ENCODE data around the gene TOP2B.

The TOP2B gene

DNA sequence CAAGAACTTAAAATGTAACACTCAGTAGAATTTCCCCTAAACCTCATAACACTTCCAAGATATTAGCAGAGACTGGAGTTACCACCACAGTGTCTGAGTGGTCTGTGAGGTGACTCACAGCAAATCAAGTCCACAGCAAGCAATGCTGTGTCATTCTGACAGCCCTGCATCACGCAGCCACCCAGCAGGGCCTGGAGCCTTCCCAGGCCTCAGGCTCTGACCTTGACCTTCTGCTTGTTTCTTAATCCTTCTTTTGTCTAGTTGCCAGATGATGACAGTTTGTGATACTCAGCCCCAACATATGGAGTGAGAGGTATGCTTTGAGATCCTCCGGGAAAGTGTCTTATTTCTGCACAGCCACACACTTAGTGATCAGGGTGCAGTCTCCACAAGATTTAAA, 82.5 kb downstream of the TOP2B start:
- DNase-seq (ENCODE audit: low spot score) = peak; percentile 90

DNA sequence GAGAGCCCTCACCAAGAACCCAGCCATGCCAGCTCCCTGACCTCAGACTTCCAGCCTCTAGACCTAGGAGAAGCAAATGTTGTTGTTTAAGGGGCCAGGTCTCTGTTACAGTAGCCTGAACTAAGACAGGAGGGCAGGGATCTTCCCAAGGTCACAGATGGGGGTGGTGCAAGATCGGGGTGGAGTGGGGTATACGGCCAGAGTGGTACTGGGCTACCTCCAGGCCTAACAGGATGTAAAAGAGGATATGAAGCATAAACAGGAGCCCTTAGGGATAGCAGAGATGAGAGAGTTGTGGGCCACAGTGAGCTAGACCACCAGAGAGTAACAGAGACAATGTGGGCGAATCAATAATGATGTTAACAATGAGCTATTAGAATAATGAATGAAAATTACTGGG, 82.9 kb downstream of the TOP2B start:
- DNase-seq (ENCODE audit: low spot score) = no peak

DNA sequence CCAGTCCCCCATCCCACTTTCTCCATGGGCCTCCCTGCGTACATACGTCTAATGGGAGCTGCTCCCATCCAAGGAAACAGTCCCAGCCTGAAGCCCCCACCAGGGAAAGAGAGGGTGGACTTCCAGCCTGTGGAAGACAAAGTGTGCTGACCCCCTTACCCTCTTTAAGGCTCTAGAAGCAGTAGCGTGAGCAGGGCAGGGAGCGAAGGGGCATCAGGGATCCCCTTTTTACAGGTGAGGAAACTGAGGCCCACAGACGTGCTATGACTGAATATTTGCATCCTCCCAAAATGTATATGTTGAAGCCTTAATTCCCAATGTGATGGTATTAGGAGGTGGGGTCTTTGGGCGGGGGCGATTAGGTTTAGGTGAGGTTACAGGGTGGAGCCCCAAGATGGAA, 83.4 kb downstream of the TOP2B start:
- DNase-seq (ENCODE audit: low spot score) = no peak

GRCh38 chr3:25580534-25580933, 84.2 kb downstream of the TOP2B start:
- DNase-seq (ENCODE audit: low spot score) = no peak

- no peak for DNase-seq (ENCODE audit: low spot score)
These were observed 86.6 kb downstream of the TOP2B start for GRCh38 chr3:25578059-25578458.

DNA sequence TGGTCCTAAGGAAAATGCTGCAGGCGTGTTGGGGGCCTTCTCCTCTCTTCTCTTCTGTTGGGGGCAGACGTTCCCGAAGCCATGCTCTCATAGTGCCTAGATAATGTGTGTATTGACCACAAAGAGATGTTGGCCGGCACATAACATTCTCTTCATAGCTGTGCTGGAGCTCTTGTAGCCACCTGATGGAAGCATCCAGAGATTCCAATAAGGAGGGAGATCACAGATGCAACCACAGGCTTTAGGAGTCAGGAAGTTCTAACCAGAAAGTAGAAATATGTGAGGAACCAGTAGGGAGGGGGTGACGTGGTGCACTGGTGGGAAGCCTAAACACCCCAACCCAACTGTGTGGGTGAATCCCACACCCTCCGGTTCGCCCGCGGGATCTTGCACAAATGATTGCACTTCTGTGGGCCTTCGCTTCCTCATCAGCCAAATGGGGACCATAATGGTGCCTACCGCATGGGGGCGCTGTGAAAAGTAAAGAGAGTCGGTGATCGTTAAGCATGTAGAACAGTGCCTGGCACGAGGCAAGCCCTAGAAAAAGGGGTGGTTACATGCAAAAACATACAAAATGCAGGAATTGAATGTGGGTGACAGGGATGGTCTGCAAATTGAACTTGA, 87.8 kb downstream of the TOP2B start:
- no peak for DNase-seq (ENCODE audit: low spot score)

DNA sequence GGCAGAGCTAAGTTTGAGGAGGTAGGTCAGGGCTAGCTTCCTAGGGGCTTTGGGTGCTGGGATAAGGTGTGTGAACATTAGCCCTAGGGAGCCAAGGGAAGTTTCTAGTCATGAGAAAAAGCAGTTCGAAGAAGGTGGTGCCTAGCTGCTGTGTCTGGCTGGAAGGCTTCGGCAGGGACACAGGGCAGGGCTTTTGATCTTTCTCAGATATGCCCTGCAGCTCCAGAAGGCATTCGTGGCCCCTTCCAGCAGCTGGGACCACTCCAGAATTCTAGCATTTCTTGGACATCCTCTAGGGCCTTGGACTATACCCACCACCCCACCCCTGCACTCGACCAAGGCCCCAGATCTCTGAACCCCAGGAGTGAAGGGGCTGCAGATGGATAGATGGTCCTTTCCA, 88.6 kb downstream of the TOP2B start:
- no peak for DNase-seq (ENCODE audit: low spot score)

GRCh38 chr3:25575001-25575400, 89.7 kb downstream of the TOP2B start:
- DNase-seq (ENCODE audit: low spot score) = no peak

- no peak for DNase-seq (ENCODE audit: low spot score)
These were observed 90.4 kb downstream of the TOP2B start for GRCh38 chr3:25574172-25574765.

- DNase-seq (ENCODE audit: low spot score) = peak; percentile 68
These were observed 91.1 kb downstream of the TOP2B start for GRCh38 chr3:25573386-25574171.

DNA sequence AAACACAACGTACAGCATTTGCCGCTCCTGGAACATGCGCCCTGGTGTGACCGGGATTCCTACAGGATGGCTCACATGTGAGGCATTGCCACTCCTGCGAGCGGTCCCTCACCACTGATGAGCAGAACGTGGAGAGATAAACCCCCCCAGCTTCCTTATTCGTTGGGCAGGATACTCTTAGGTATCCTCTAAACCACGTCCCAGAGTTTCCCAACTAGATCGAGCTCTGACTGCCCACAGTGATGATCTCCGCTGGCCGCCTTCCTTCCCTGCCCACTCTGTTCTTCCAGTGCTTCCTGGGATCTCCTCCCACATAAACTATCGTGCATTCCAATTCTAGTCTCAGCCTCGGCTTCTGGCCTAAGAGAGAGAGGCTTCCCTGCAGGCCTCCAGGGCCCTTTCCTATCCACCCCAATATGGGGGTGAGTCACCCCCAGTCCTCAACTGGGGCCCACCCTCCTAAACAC, 91.8 kb downstream of the TOP2B start:
- DNase-seq (ENCODE audit: low spot score) = peak; percentile 43

DNA sequence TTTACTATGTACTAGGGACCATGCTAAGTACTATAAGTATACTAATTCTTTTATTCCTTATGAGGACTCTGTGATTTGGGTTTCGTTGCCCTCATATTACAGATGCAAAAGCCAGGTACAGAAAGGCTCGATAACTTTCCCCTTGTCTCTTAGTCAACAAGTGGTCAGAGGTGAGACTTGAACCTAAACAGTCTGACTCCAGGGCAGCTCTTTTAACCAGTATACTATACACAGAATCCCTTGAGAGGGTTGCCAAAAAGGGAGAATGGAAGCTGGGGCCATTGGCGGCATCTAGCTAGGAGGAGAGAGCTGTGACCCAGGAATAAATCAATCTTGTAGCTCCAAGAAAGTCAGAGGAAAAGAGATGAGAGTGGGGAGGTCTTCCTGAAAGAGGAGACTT, 92.4 kb downstream of the TOP2B start:
- DNase-seq (ENCODE audit: low spot score) = no peak

GRCh38 chr3:25571285-25571684, 93.4 kb downstream of the TOP2B start:
- DNase-seq (ENCODE audit: low spot score) = no peak

DNA sequence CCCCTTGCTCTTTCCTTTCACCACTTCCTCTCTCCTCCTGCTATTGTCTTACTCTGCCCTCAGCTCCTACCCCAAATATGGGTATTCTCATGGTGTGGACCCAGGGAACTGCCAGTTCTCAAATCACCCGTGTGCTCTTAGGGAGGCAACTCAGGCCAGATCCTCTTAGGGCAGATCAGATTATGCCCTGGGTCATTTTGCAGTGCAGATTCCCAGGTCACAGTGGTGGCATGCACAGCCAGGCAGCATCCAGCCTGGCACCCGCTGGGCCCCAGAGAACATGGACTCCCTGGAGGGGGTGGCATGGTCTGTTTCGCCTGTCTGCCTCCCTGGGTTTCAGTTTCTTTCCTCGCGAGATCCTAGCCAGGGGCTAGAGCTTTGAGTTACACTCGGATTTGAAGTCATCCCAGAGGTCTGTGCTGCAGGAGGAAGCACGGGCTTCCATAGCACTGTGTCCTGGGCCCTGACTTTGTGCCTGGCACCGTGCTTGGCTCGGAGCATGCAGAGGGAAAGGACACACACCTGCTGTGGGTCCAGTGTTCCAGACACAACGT, 96.1 kb downstream of the TOP2B start:
- no peak for DNase-seq (ENCODE audit: low spot score)

DNA sequence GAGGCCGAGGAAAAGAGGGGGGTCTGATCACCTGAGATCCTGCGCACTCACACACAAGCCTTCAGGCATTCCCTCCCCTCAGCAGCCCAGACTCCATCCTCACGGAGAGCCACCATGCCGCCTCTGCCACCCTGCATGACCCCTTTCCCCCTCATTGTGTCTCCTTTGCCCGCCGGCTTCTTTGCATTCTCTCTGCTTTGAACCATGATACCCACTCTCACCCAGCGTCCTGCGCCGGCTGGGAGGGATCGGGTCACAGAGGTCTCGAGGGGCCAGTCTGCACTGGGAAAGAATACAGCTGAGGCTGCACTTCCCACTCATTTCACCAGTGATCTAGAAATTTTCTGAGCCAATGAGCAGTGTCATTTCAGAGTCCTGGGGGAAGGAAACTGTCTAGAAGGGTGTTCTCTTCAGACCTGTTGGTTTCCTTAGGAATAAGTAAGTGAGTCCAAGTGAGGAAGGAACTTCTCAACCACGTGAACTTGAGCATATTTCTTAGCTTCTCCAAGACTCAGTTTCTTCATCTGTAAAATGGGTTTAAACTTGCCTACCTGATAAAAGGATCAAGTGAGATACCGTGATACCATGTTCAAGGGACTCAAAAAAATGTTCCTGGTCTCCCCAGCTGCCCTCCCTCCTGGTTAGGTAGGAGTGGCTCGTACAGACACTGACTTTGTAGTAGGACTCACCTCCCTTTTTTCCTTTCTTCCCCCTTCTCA, 96.7 kb downstream of the TOP2B start:
- no peak for DNase-seq (ENCODE audit: low spot score)

DNA sequence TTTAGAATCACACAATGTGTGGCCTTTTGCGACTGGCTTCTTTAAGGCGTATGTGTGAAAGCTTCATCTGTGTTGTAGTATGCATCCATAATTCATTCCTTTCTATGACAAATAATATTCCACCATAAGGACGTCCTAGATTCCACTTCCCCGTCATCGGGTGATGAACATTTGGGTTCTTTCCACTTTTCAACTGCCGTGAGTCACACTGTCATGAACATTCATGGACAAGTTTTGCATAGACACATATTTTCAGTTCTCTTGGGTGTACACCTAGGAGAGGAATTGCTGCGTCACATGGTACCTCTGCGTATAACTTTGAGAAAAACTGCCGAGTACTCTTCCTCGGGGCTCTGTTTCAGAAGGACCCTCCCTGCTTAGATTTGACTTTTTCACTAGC, 97.3 kb downstream of the TOP2B start:
- DNase-seq (ENCODE audit: low spot score) = no peak

GRCh38 chr3:25566358-25566920, 98.3 kb downstream of the TOP2B start:
- no peak for DNase-seq (ENCODE audit: low spot score)

DNA sequence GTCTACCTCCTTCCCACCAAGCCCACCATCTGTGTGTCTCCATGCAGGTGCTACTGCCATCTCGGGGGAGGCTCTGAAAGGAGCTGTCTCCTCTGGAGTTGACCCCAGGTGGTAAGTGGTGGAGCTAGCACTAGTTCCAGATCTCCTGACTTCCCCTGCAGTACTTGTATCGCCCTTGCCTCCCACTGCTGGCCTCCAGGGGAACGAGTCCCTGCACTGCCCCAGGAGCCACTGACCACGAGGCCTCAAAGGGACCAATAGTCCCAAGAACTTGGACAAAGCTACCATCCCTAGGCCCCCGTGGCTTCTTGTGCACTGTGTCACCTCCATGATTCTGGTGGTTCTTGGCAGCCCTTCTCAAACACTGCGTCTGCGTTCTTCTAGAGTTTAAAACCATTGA, 98.9 kb downstream of the TOP2B start:
- DNase-seq (ENCODE audit: low spot score) = no peak

DNA sequence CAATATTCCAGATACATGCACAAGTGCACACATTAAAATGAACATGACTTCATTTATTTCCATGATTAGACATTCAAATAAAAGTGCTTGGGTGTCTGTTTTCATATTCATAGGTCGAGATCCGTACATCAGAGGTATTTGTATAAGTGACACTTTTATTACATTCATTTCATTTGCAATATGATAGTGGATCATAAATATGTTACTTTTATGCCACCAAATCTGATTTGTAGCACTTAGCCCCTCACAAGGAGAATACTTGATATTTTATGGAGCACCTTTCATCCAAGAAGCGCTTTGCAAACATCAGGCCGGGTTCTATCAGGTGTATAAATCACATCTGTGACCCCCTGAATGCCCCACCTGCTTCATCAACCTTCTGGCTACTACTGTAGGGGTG, 100.6 kb downstream of the TOP2B start:
- DNase-seq (ENCODE audit: low spot score) = no peak

DNA sequence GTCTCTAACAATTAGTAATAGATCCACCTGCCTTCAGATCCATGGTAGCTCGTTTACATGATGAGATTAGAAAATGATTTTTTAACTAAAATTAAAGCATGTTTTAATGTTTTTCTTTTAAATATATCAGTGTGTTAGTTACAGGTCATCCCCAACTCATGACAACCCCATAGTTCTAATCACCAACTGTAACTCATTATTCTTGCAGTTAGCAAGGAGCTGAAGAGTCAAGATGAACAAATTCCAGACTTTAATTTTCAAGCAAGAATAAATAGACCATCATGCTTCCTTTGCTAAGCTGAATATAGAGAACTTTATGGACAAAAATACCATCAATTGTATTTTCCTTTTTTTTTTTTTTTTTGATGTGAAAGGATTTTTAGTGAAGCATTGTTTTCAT, 101.1 kb downstream of the TOP2B start:
- DNase-seq (ENCODE audit: low spot score) = no peak

GRCh38 chr3:25558796-25559195, 105.9 kb downstream of the TOP2B start:
- DNase-seq (ENCODE audit: low spot score) = no peak

- no peak for DNase-seq (ENCODE audit: low spot score)
These were observed 106.6 kb downstream of the TOP2B start for GRCh38 chr3:25558121-25558520.
